Keratinocyte (primary cell): ENCODE measurements around the gene GALNT6. TPM values are rescaled to one million over a fixed set of nuclear protein-coding genes. Genes with fewer than 3 reads are reported as not detected.

ENCODE experiments used
- DNase-seq: peaks from one replicate; pipeline ENCODE4 v3.0.0-alpha.2; 2011; ENCODE audit warnings: low read depth, missing footprints, low spot score
- FAIRE-seq: peaks from 2 replicates; lab custom pipeline; 2011; peaks lifted over from hg19 to GRCh38; lab: Jason Lieb, UNC
- H2AFZ ChIP-seq: 2 replicates; pipeline ENCODE4 v1.6.0; 2012; ENCODE audit warnings: low read length, control low read depth, inconsistent platforms; ENCODE audit not compliant: control insufficient read depth
- H3K27ac ChIP-seq: 2 replicates; pipeline ENCODE4 v1.5.1; 2011; ENCODE audit warnings: low read length; ENCODE audit not compliant: control insufficient read depth, insufficient read depth
- H3K27me3 ChIP-seq: 3 replicates; pipeline ENCODE4 v1.6.0; 2011; ENCODE audit warnings: low read length; ENCODE audit not compliant: control insufficient read depth, insufficient read depth; ENCODE audit errors: extremely low read depth
- H3K36me3 ChIP-seq, 2 experiments: 2 replicates in 1 of 2; 3 replicates in 1 of 2; pipeline ENCODE4 v1.5.1; 2011; ENCODE audit warnings: low read length in 2 of 2, mild to moderate bottlenecking in 1 of 2; ENCODE audit not compliant: control insufficient read depth in 2 of 2, insufficient read depth in 2 of 2; ENCODE audit errors: extremely low read depth in 1 of 2
- H3K4me1 ChIP-seq: 3 replicates; pipeline ENCODE4 v1.5.1; 2011; ENCODE audit warnings: low read length; ENCODE audit not compliant: control insufficient read depth, insufficient read depth; ENCODE audit errors: extremely low read depth
- H3K4me2 ChIP-seq: 3 replicates; pipeline ENCODE4 v1.6.0; 2011; ENCODE audit warnings: low read depth, low read length; ENCODE audit not compliant: control insufficient read depth, insufficient read depth; ENCODE audit errors: extremely low read depth
- H3K4me3 ChIP-seq, 3 experiments: fragments of 200-600 bp in 1 of 3; sonication (generic) in 1 of 3; 2 replicates in 2 of 3; 3 replicates in 1 of 3; pipeline ENCODE4 v1.5.1; 2011 to 2016; ENCODE audit warnings: low read length in 3 of 3, mild to moderate bottlenecking in 3 of 3, control low read depth in 2 of 3, inconsistent platforms in 1 of 3, low read depth in 1 of 3, mixed read lengths in 1 of 3, mixed run types in 1 of 3, moderate library complexity in 1 of 3; ENCODE audit not compliant: control insufficient read depth in 2 of 3, insufficient read depth in 2 of 3; ENCODE audit errors: extremely low read depth in 1 of 3
- H3K79me2 ChIP-seq: 2 replicates; pipeline ENCODE4 v1.6.0; 2012; ENCODE audit warnings: low read length; ENCODE audit not compliant: control insufficient read depth, insufficient read depth
- H3K9ac ChIP-seq: 3 replicates; pipeline ENCODE4 v1.6.0; 2011; ENCODE audit warnings: low read length; ENCODE audit not compliant: control insufficient read depth, insufficient read depth; ENCODE audit errors: extremely low read depth
- H3K9me1 ChIP-seq: 3 replicates; pipeline ENCODE4 v1.6.0; 2011; ENCODE audit warnings: low read length; ENCODE audit not compliant: control insufficient read depth, insufficient read depth; ENCODE audit errors: extremely low read depth
- H3K9me3 ChIP-seq: 2 replicates; pipeline ENCODE4 v1.5.1; 2012; ENCODE audit warnings: low read depth, low read length; ENCODE audit not compliant: control insufficient read depth
- H4K20me1 ChIP-seq: 3 replicates; pipeline ENCODE4 v1.6.0; 2011; ENCODE audit warnings: low read length; ENCODE audit not compliant: control insufficient read depth, insufficient read depth; ENCODE audit errors: extremely low read depth
- EZH2 ChIP-seq: IDR thresholded peaks from one replicate; pipeline ENCODE4 v1.6.1; 2012; ENCODE audit warnings: inconsistent platforms, mild to moderate bottlenecking, low read length, moderate library complexity
- dilution Hi-C: fragments of 300-500 bp; cut with MboI; formaldehyde crosslinking; loops from one replicate; pipeline ENCODE4 v1.7.0; 2020; ENCODE audit warnings: low sequenced_read_pairs; ENCODE audit not compliant: extremely low pct_ligation_motif_present
- polyA plus RNA-seq, 5 experiments: library from polyadenylated mRNA; depleted of rRNA in 3 of 5; stranded (reverse) in 3 of 5; stranded (forward) in 1 of 5; unstranded in 1 of 5; fragments of >200 nt; gene quantifications; 1 replicate in 1 of 5; 2 replicates in 3 of 5; 3 replicates in 1 of 5; pipeline versions ENCODE4 v1.2.1 to v1.2.3, GENCODE V29; 2011 to 2012; ENCODE audit warnings: missing spikeins in 2 of 5, low read depth in 1 of 5, low replicate concordance in 1 of 5
- TF ChIP-seq, protein P1 (sequence below), 3 experiments: IDR thresholded peaks in 1 of 3; conservative IDR thresholded peaks in 1 of 3; optimal IDR thresholded peaks in 1 of 3; 2 replicates in 2 of 3; 3 replicates in 1 of 3; pipeline versions ENCODE3 to v1.5.1; 2011; ENCODE audit warnings: low read length in 3 of 3, mild to moderate bottlenecking in 3 of 3, moderate library complexity in 2 of 3, control low read depth in 1 of 3, inconsistent platforms in 1 of 3; ENCODE audit not compliant: insufficient read depth in 2 of 3; ENCODE audit errors: extremely low read depth in 1 of 3

Gene GALNT6
- polyA plus RNA-seq, 1 donor (not counting 4 experiments of a cell fraction or from before 2014, with no cell fraction given) = 42.7 TPM

DNA sequence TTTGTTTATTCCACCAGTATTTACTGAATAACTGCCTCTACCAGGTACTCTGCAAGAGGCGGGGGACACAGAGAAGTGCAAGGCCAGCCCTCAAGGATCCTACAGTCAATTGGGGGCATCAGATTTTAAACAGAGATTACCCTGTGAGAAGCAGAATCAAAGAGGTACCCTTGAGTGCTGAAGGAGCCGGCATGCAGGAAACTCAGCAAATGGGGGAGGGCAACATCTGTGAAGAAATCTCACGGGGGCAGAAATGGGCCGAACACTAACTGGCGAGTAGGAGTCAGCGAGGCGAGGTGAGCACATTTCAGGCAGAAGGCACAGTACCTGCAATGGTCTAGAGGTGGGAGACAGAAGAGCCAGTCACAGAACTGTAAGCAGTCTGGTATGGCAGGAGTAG, 9.0 kb downstream of the GALNT6 start:
- no peak overlapping the region for H2AFZ ChIP-seq
- dilution Hi-C loops = no loop called here
- H3K9me1 ChIP-seq = no peaks in the 10 kb centered on the region
- H3K4me2 ChIP-seq = no peak overlapping the region
- TF ChIP-seq EZH2 = no peak
- TF ChIP-seq, protein P1, sequence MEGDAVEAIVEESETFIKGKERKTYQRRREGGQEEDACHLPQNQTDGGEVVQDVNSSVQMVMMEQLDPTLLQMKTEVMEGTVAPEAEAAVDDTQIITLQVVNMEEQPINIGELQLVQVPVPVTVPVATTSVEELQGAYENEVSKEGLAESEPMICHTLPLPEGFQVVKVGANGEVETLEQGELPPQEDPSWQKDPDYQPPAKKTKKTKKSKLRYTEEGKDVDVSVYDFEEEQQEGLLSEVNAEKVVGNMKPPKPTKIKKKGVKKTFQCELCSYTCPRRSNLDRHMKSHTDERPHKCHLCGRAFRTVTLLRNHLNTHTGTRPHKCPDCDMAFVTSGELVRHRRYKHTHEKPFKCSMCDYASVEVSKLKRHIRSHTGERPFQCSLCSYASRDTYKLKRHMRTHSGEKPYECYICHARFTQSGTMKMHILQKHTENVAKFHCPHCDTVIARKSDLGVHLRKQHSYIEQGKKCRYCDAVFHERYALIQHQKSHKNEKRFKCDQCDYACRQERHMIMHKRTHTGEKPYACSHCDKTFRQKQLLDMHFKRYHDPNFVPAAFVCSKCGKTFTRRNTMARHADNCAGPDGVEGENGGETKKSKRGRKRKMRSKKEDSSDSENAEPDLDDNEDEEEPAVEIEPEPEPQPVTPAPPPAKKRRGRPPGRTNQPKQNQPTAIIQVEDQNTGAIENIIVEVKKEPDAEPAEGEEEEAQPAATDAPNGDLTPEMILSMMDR (optimal IDR thresholded peaks at IDR 0.05 in 1 of 3, IDR thresholded peaks at IDR 0.05 in 1 of 3, conservative IDR thresholded peaks at IDR 0.05 in 1 of 3; ENCODE audit: extremely low read depth in 1 of 3, insufficient read depth in 2 of 3, low read length in 3 of 3) = no peak
- no peak overlapping the region for H3K9ac ChIP-seq
- no peaks in the 10 kb centered on the region for H3K27me3 ChIP-seq
- peaks cover 31 to 45% of the 10 kb centered on the region in 2 experiments for H3K36me3 ChIP-seq
- peaks cover 2% of the 10 kb centered on the region for H4K20me1 ChIP-seq
- FAIRE-seq = no peak
- DNase-seq = no peak
- H3K9me3 ChIP-seq = no peaks in the 10 kb centered on the region
- H3K4me3 ChIP-seq = no peak overlapping the region
- H3K79me2 ChIP-seq = peaks cover 9% of the 10 kb centered on the region
- H3K27ac ChIP-seq = no peak overlapping the region
- peaks cover 18% of the 10 kb centered on the region for H3K4me1 ChIP-seq

DNA sequence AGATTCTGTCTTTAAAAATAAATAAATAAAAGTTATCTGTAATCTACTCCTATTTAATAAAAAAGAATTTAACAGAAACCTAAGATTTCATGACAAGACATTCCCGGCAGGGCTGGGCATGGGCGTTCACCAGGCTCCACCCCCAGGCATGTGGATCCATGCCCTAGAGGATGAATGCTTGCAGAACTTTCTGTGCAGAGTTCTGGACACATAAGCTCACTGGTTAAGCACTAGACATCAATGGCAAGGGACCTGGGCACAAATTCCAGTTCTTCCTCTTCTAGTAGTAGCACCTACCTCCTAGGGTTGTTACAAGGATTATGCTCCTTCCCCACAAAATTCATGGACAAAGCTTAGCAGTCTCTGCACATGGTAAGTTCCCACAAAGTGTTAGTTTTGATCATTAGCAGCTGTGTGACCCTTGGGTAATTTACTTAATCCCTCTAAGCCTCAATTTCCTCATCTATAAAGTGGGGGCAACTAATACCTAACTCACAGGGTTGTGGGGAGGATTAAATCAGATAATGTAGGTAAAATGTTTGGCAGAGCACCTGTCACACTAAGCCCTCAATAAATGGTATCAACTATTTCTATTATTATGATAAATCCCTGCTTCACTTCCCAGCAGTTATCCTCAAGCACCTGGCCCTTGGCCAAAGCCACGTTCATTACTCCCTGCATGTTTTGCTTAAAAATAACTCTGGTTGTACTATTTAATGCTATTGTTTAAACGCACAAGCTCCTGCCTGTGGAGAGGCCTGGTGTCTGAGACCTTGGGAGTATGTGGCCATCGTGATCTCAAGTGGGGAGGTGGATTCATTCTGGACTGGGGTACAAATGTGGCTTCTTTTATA, 9.8 kb downstream of the GALNT6 start:
- H3K79me2 ChIP-seq = peaks cover 9% of the 10 kb centered on the region

More for the DNA sequence above, 9.8 kb downstream of the GALNT6 start:
- no peaks in the 10 kb centered on the region for H3K27me3 ChIP-seq
- H3K4me3 ChIP-seq = no peak overlapping the region
- TF ChIP-seq EZH2 = no peak
- TF ChIP-seq, protein P1 (optimal IDR thresholded peaks at IDR 0.05 in 1 of 3, IDR thresholded peaks at IDR 0.05 in 1 of 3, conservative IDR thresholded peaks at IDR 0.05 in 1 of 3; ENCODE audit: extremely low read depth in 1 of 3, insufficient read depth in 2 of 3, low read length in 3 of 3) = no peak
- H3K27ac ChIP-seq = no peak overlapping the region
- no peak overlapping the region for H2AFZ ChIP-seq
- dilution Hi-C loops = no loop called here
- H3K4me2 ChIP-seq = no peak overlapping the region
- H3K9me1 ChIP-seq = no peaks in the 10 kb centered on the region
- no peaks in the 10 kb centered on the region for H3K9me3 ChIP-seq
- peaks cover 18% of the 10 kb centered on the region for H3K4me1 ChIP-seq
- DNase-seq (no peak), FAIRE-seq (no peak)
- no peak overlapping the region for H3K9ac ChIP-seq
- H3K36me3 ChIP-seq = peaks cover 36 to 50% of the 10 kb centered on the region in 2 experiments
- H4K20me1 ChIP-seq = peaks cover 2% of the 10 kb centered on the region
